Measurements from ENCODE around the gene TET2. TPM values are rescaled to one million over a fixed set of nuclear protein-coding genes. Genes with fewer than 3 reads are reported as not detected.

Gene TET2
- total RNA-seq, 2 donors from 2014 or later = 41.5 to 46.8 TPM

- ATAC-seq (no peak), DNase-seq (ENCODE audit: low spot score in 2 of 2) (no peak)
- Mint-ChIP-seq H3K36me3 (no peaks in the 10 kb centered on the region), H3K27ac (no peak overlapping the region), H3K9me3 (no peaks in the 10 kb centered on the region)
Measured at GRCh38 chr4:105133976-105134375, 12.7 kb upstream of the TET2 start.

GRCh38 chr4:105135785-105136184 is 10.9 kb upstream of the TET2 start:
- no peak overlapping the region for H3K27ac Mint-ChIP-seq
- H3K36me3 Mint-ChIP-seq = no peaks in the 10 kb centered on the region
- DNase-seq (ENCODE audit: low spot score in 2 of 2) (no peak), ATAC-seq (peak in 1 of 2 donors; percentile 21)
- no peaks in the 10 kb centered on the region for H3K9me3 Mint-ChIP-seq

- DNase-seq (ENCODE audit: low spot score in 2 of 2) (peak in 1 of 2 donors; percentile 4), ATAC-seq (peak; percentile 85 to 89)
- Mint-ChIP-seq H3K27ac (peak overlapping the region in 1 of 2 donors; percentile 51), H3K36me3 (no peaks in the 10 kb centered on the region), H3K9me3 (no peaks in the 10 kb centered on the region)
Measured at GRCh38 chr4:105137121-105137875, 9.4 kb upstream of the TET2 start.

- no peaks in the 10 kb centered on the region for H3K9me3 Mint-ChIP-seq
- no peak overlapping the region for H3K27ac Mint-ChIP-seq
- no peak for DNase-seq (ENCODE audit: low spot score in 2 of 2)
- no peak for ATAC-seq
- no peaks in the 10 kb centered on the region for H3K36me3 Mint-ChIP-seq
Measured at GRCh38 chr4:105139646-105140045, 7.0 kb upstream of the TET2 start.

GRCh38 chr4:105140684-105141490 is 5.8 kb upstream of the TET2 start:
- Mint-ChIP-seq H3K9me3 (no peaks in the 10 kb centered on the region), H3K27ac (no peak overlapping the region), H3K36me3 (peaks cover 8% of the 10 kb centered on the region in 2 donors)
- ATAC-seq (peak in 1 of 2 donors; percentile 19), DNase-seq (ENCODE audit: low spot score in 2 of 2) (peak in 1 of 2 donors; percentile 33)

- H3K36me3 Mint-ChIP-seq = peaks cover 24 to 27% of the 10 kb centered on the region in 2 donors
- H3K27ac Mint-ChIP-seq = peak overlapping the region; percentile 99 to 100
- ATAC-seq (peak; percentile 7 to 22), DNase-seq (ENCODE audit: low spot score in 2 of 2) (peak in 1 of 2 donors; percentile 4)
- H3K9me3 Mint-ChIP-seq = no peaks in the 10 kb centered on the region
Measured at GRCh38 chr4:105145156-105145902, 1.3 kb upstream of the TET2 start.

- peak; percentile 18 to 21 for ATAC-seq
- Mint-ChIP-seq H3K36me3 (peaks cover 24 to 27% of the 10 kb centered on the region in 2 donors), H3K9me3 (no peaks in the 10 kb centered on the region), H3K27ac (peak overlapping the region; percentile 99 to 100)
- DNase-seq (ENCODE audit: low spot score in 2 of 2) = no peak
Measured at GRCh38 chr4:105145903-105146275, 787 bp upstream of the TET2 start.

GRCh38 chr4:105147016-105147552 is 408 bp downstream of the TET2 start:
- no peaks in the 10 kb centered on the region for H3K9me3 Mint-ChIP-seq
- peak; percentile 12 for ATAC-seq
- peaks cover 24 to 27% of the 10 kb centered on the region in 2 donors for H3K36me3 Mint-ChIP-seq
- peak overlapping the region; percentile 99 to 100 for H3K27ac Mint-ChIP-seq
- no peak for DNase-seq (ENCODE audit: low spot score in 2 of 2)

- peak overlapping the region; percentile 99 to 100 for H3K27ac Mint-ChIP-seq
- ATAC-seq (no peak), DNase-seq (ENCODE audit: low spot score in 2 of 2) (peak in 1 of 2 donors; percentile 21)
- H3K36me3 Mint-ChIP-seq = peaks cover 24 to 27% of the 10 kb centered on the region in 2 donors
- no peaks in the 10 kb centered on the region for H3K9me3 Mint-ChIP-seq
Measured at GRCh38 chr4:105147553-105148161, 981 bp downstream of the TET2 start.

GRCh38 chr4:105148356-105148755 is 1.7 kb downstream of the TET2 start:
- DNase-seq (ENCODE audit: low spot score in 2 of 2) (no peak), ATAC-seq (no peak)
- Mint-ChIP-seq H3K36me3 (peaks cover 24 to 32% of the 10 kb centered on the region in 2 donors), H3K27ac (peak overlapping the region; percentile 99 to 100), H3K9me3 (no peaks in the 10 kb centered on the region)

- H3K9me3 Mint-ChIP-seq = no peaks in the 10 kb centered on the region
- ATAC-seq = no peak
- H3K27ac Mint-ChIP-seq = no peak overlapping the region
Measured at GRCh38 chr4:105148776-105149175, 2.1 kb downstream of the TET2 start.

GRCh38 chr4:105149771-105150170 is 3.1 kb downstream of the TET2 start:
- Mint-ChIP-seq H3K27ac (no peak overlapping the region), H3K9me3 (no peaks in the 10 kb centered on the region), H3K36me3 (peaks cover 24 to 32% of the 10 kb centered on the region in 2 donors)
- DNase-seq (ENCODE audit: low spot score in 2 of 2) = no peak
- no peak for ATAC-seq

More at GRCh38 chr4:105148776-105149175, 2.1 kb downstream of the TET2 start:
- no peak for DNase-seq (ENCODE audit: low spot score in 2 of 2)
- peaks cover 24 to 32% of the 10 kb centered on the region in 2 donors for H3K36me3 Mint-ChIP-seq

GRCh38 chr4:105150503-105150902 is 3.8 kb downstream of the TET2 start:
- no peaks in the 10 kb centered on the region for H3K9me3 Mint-ChIP-seq
- no peak for ATAC-seq
- no peak overlapping the region for H3K27ac Mint-ChIP-seq
- H3K36me3 Mint-ChIP-seq = peaks cover 20 to 33% of the 10 kb centered on the region in 2 donors
- DNase-seq (ENCODE audit: low spot score in 2 of 2) = no peak

- no peak for DNase-seq (ENCODE audit: low spot score in 2 of 2)
- peaks cover 0 to 18% of the 10 kb centered on the region in 2 donors for H3K36me3 Mint-ChIP-seq
- ATAC-seq = no peak
- H3K27ac Mint-ChIP-seq = no peak overlapping the region
- H3K9me3 Mint-ChIP-seq = no peaks in the 10 kb centered on the region
Measured at GRCh38 chr4:105153749-105154148, 7.1 kb downstream of the TET2 start.

- peaks cover 0 to 21% of the 10 kb centered on the region in 2 donors for H3K36me3 Mint-ChIP-seq
- H3K9me3 Mint-ChIP-seq = no peaks in the 10 kb centered on the region
- no peak overlapping the region for H3K27ac Mint-ChIP-seq
- ATAC-seq (no peak), DNase-seq (ENCODE audit: low spot score in 2 of 2) (no peak)
Measured at GRCh38 chr4:105154576-105154975, 7.9 kb downstream of the TET2 start.

- Mint-ChIP-seq H3K36me3 (peaks cover 6 to 27% of the 10 kb centered on the region in 2 donors), H3K9me3 (no peaks in the 10 kb centered on the region), H3K27ac (no peak overlapping the region)
- DNase-seq (ENCODE audit: low spot score in 2 of 2) (no peak), ATAC-seq (no peak)
Measured at GRCh38 chr4:105155426-105155825, 8.8 kb downstream of the TET2 start.
